HTERT RPE-1 (cell line): Measurements from ENCODE around the gene FHL3.

ENCODE experiments used
- in situ Hi-C: fragments of 300-500 bp; cut with MboI; formaldehyde crosslinking; loops from 4 replicates; pipeline ENCODE4 v1.14.3; 2020; ENCODE audit warnings: low sequenced_read_pairs

Gene FHL3, protein sequence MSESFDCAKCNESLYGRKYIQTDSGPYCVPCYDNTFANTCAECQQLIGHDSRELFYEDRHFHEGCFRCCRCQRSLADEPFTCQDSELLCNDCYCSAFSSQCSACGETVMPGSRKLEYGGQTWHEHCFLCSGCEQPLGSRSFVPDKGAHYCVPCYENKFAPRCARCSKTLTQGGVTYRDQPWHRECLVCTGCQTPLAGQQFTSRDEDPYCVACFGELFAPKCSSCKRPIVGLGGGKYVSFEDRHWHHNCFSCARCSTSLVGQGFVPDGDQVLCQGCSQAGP

GRCh38 chr1:38005195-38006007, at the start of gene FHL3:
FHL3 (minus strand) TSS chr1:38005514; CDS start chr1:37999412, 6,102 bp downstream.
- in situ Hi-C loops = no loop called here

- in situ Hi-C loops = no loop called here
Measured at GRCh38 chr1:38053416-38054091, 48.2 kb upstream of the FHL3 start.

DNA sequence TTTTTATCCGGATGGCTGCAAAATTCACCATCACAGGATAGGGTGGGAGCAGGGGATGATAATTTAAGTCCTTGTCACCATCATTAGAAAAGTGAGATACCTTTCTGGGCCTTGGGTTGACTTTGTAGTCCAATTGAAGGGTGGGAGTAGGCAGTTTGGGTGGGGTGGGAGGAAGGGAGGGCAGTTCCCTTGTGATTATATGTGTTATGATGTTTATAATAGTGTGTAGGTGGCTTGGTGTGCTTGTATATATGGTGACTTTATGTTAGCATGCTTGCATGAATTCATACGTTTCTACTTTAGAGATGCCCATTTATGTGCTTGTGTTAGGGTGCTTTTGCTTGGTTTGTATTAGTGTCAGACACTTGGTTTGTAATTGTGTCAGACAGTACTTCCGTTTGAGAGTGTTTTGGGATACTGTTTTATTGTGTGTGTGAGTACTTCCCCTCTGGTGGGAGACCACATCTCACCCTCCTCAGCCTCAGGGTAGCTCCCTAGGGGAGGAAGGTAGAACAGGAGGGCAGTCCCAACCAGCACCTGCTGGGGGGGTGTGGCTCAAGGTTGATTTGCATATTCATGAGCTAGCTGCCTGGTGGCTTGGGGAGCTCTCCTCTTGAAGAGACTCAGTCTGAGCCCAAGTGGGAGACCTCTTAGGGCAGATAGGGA, 47.6 kb upstream of the FHL3 start:
- in situ Hi-C loops = no loop called here

DNA sequence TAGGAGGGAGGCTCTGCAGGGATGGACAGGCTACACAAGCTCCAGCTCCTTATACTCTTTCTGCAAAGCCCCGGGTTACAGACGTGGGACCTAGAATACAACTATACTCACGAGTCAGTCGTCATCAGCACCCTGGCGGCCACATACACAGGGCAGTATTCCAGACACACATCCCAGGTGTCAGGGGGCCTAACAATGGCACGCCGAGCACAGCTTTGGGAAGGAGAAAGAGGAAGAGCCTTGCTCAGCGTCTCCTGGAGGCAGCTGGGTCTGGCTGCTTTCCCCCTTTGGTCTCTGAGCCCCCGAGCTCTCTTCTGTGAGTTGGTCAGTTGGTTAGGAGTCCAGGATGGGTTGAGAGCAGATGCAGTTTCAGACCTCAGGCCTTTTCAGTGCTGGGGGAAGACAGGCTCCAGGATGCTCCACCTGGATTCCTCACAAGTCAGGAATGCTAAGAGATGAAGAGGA, 45.8 kb upstream of the FHL3 start:
- in situ Hi-C loops = no loop called here

- in situ Hi-C loops = no loop called here
Measured at GRCh38 chr1:38050397-38051078, 45.2 kb upstream of the FHL3 start.

GRCh38 chr1:38047603-38048141, 42.4 kb upstream of the FHL3 start:
- in situ Hi-C loops = no loop called here

GRCh38 chr1:38046884-38047602, 41.7 kb upstream of the FHL3 start:
- in situ Hi-C loops = no loop called here

DNA sequence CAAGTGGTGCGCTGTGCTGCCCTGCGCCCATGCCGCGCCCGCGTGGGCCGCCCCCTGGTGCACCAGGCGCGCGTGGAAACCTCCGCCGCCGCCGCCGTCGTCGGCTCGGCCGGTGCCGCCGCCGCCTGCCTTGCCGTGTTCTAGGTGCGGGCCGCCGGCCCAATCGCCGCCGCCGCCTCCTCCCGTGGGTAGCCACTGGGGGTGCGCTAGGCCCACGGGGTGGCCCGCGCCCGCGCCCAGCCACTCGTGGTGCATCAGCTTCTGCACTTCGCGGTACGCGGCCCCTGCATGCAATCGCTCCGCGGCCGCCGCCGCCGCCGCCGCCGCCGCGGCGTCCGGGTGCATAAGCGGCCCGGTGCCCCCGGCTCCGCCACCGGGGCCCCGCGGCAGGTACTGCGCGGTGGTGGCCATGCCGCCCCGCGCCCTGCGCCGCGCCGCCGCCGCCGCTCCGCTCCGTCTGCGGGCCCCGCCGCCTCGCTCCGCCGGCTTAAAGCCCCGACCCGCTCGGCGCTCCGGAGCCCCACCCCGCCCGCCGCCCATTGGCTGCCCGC, 41.1 kb upstream of the FHL3 start, which contains the start of gene POU3F1:
POU3F1 (minus strand) TSS at position 461 of the 551 bp plus-strand sequence; CDS start at position 411, 50 bp downstream.
- in situ Hi-C loops = no loop called here

- in situ Hi-C loops = no loop called here
Measured at GRCh38 chr1:38045401-38046332, 40.4 kb upstream of the FHL3 start.

DNA sequence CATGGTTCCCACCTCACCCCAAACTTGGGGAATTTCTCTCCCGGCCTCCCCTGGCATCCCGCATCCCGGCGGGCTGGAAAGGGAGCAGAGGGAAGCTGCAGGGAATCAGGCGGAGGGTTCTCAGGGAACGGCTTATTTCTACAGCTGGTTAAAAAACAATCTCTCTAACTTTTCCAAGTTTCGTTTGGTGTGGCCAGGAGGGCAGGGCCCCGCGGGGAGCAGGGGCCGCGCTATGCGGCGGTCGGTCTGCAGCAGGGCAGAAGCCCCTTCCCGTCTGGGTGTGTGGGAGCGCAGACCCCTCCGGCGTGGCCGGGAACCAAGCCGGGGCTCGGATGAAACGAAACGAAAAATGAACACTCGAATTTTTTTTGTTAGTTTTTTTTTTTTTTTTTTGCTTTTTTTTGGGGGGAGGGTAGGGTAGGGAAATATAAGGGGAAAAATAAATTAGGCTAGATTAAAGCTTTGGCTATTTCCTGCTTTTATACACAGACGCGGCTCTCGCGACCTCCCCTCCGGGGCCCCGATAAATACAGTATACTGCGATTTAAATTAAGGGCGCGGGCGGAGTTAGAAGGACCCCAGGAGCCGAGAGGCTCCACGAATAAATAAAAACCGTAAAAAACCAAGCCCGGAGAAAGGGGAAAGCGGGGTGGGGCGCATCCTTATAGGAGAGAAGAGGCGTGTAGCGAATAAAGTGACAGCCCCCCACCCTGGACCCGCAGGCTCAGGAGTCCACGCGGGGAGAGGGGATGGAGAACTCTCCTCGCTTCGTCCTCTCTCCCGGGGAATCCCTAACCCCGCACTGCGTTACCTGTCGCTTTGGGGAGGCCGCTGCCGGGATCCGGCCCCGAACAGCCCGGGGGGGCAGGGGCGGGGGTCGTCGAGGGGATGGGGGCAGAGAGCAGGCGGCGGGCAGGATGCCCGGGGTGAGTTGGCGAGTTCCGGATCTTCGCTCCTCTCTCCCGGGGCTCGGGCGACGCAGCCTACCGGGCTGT, 39.2 kb upstream of the FHL3 start:
- in situ Hi-C loops = no loop called here

DNA sequence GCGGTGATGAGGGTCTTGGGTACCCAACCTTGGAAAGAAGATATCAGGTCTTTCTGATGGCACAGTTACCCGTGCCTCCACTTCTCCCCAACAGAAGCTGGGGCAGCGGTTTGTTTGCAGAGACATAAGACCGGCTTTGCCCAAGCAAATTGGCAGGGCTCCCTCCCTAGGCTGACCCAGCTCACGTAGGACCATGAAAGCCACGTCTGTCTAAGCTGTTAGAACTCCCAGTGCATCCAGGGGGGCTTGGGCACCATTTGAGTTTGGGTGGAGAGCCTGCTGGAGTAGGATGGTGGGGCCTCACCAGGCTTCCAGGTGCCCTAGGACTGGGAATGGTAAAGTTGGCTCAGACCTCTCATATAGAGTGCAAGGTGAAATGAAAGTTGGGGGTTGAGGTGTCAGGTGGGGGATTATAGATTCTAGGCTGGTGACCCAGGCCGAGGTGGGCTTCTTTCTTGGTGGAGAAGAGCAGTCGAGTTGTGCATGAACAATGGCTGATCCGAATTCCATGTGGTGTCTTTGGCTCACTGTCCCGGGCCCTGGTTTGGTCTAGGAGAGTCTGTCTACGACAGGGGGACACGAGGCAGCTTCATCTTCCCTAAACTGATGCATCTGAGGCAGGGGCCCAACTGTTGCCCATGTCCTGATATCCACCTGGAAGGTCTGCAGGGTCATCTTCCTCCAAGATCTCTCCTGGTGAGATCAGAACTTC, 37.9 kb upstream of the FHL3 start:
- in situ Hi-C loops = no loop called here

GRCh38 chr1:38041936-38042834, 36.9 kb upstream of the FHL3 start:
- in situ Hi-C loops = no loop called here

DNA sequence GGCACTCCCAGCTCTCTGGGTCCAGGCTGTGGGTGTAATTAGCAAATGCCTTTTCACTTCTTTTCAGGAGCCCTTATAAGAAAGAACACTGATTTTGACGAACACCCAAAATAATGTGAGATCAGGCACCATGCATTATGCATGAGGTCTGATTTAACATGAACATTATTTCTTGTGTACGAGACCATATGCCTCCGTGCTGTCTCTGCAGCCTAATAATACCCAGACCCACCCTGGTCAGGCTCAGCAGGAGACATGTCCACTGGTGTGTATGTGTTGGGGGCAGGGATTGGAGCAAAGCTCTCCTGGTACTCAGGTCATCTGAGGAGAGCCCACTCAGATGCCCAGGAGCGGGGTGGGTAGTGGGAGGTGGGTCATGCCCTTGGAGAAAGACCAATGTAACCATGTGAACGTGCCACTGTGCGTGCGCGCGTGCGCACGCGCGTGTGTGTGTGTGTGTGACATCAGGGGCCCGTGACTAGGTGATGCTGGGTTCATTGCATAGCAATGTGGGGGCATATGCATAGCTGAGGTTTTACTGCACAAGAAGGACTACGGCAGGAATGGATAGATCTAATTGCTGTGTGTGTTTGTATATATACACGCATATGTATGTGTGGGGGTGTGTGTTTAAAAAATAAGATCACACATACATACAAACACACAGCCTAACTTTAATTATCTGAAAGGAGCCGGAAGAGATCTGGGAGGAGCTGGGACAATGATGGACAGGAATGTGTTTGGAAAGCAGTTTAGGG, 34.2 kb upstream of the FHL3 start:
- in situ Hi-C loops = no loop called here

DNA sequence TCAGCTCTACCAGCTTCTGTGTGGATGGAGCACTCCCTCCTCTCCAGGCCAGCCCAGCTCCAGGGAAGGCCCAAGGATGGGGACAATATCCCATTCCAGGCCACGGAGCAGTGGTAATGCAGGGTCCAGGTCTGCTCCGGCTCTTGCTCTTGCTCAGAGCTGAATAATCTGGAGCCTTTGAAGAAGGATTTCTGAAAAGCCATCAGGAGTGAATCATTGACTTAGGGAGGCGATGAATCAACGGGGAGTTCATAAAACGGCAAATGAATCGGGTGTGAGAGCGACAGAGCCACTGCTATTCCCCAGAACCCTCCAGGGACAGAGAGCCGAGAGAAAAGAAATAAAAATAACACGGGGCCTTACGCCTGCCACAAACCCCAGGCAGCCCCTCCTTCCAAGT, 33.5 kb upstream of the FHL3 start:
- in situ Hi-C loops = no loop called here
